ENCODE data around the gene PMP22. TPM values are rescaled to one million over a fixed set of nuclear protein-coding genes. Genes with fewer than 3 reads are reported as not detected.

Gene PMP22
- total and polyA plus RNA-seq, 2 donors from 2014 or later, result 37.0 to 73.6 TPM

DNA sequence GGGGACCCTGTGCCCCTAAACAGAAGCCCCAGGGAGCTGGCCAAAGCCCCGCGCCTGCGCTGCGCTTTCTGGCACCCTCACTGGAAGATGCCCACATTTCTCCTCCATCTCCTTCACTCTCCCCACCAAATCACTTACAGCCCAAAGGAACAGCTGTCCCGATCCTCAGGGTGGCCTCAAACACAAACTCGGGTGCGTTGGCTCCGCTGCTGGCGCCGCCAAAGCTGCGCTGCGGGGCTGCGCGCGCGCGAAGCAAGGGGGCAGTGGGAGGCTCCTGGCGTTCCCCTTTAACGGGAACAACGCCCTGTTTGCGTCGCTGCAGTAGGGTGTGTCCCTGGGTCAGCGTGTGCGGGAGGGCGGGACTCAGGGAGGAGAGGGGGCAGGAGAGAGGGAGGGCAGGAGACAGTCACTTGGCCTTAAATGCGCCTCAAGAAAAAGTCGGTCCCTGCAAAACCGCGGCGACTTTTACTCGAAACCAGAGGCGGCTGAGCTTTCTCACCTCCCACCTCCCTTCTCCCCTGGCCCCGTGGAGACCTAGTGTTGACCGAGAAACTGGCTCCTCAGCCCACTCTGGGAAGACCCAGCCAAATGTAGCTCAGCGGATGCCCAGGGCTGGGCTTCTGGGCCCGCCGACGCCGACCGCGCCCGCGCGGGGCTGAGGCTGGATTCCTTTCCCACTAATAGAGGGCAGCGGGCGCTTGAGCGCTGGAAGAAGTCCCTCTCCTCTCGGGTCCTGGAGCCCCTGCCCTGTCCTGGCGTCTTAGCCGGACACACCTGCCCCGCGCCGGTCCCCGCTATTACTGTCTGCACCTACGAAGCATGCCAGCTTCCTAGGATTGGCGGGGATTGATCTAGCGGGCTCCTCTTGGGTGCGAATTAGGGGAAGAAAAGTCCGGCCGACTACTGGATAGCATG, 2.6 kb downstream of the PMP22 start:
- intact Hi-C loops (cut with DNase I), result no loop called here
- no peaks in the 10 kb centered on the region for H3K9me3 ChIP-seq (ENCODE audit: control insufficient read depth in 2 of 3, insufficient read depth in 1 of 3, low read length in 3 of 3)
- H3K9ac ChIP-seq (ENCODE audit: low read length in 3 of 3), result peak overlapping the region; percentile 21 to 86 (median 67)
- H3K4me1 ChIP-seq (ENCODE audit: control insufficient read depth in 2 of 3, insufficient read depth in 2 of 3, low read depth in 1 of 3, low read length in 3 of 3), result peaks cover 0 to 10% (median 6%) of the 10 kb centered on the region in 3 donors
- peak; percentile 59 to 95 (median 75) for DNase-seq
- TF ChIP-seq, protein P1, sequence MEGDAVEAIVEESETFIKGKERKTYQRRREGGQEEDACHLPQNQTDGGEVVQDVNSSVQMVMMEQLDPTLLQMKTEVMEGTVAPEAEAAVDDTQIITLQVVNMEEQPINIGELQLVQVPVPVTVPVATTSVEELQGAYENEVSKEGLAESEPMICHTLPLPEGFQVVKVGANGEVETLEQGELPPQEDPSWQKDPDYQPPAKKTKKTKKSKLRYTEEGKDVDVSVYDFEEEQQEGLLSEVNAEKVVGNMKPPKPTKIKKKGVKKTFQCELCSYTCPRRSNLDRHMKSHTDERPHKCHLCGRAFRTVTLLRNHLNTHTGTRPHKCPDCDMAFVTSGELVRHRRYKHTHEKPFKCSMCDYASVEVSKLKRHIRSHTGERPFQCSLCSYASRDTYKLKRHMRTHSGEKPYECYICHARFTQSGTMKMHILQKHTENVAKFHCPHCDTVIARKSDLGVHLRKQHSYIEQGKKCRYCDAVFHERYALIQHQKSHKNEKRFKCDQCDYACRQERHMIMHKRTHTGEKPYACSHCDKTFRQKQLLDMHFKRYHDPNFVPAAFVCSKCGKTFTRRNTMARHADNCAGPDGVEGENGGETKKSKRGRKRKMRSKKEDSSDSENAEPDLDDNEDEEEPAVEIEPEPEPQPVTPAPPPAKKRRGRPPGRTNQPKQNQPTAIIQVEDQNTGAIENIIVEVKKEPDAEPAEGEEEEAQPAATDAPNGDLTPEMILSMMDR (IDR thresholded peaks at IDR 0.05; ENCODE audit: borderline replicate concordance, extremely low read depth, insufficient read depth), result no peak
- H3K36me3 ChIP-seq (ENCODE audit: control insufficient read depth in 2 of 3, insufficient read depth in 3 of 3, low read length in 3 of 3), result no peaks in the 10 kb centered on the region
- peak overlapping the region; percentile 84 to 86 for H3K27ac ChIP-seq (ENCODE audit: low read depth in 2 of 2, low read length in 2 of 2)
- H3K27me3 ChIP-seq (ENCODE audit: control insufficient read depth, insufficient read depth, low read length), result peaks cover 5% of the 10 kb centered on the region
- FAIRE-seq, result no peak
- H3K4me3 ChIP-seq (ENCODE audit: low read length in 3 of 3), result peak overlapping the region; percentile 51 to 89 (median 66)

DNA sequence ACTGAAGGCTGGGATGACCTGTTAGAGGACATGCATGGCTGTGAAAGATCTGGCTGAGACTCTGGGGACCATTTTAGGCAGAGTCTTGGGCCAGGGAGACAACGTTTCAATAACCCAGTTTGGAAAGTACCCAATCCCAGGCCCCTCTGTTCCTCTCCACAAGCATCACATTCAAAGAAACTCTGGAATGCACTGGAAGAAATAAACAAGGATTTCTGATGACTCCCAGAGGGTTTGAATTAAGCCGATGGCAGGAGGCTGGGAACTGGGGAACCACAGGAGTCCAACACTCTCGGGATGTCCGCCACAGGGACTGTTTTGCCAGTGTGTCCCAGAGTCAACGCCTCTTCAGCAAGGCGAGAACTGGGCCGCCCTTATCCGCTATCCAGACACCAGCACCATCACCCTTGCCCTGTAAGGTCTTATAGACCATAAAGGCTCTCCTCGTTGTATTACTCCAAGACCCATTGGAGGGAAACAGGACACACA, 3.3 kb downstream of the PMP22 start:
- DNase-seq, result peak in 3 of 5 donors; percentile 24 to 51 (median 27)
- intact Hi-C loops (cut with DNase I), result no loop called here
- H3K9ac ChIP-seq (ENCODE audit: low read length in 3 of 3), result peak overlapping the region; percentile 21 to 86 (median 67)
- peak overlapping the region; percentile 71 to 84 for H3K27ac ChIP-seq (ENCODE audit: low read depth in 2 of 2, low read length in 2 of 2)
- H3K27me3 ChIP-seq (ENCODE audit: control insufficient read depth, insufficient read depth, low read length), result peaks cover 5% of the 10 kb centered on the region
- peak overlapping the region; percentile 51 to 89 (median 66) for H3K4me3 ChIP-seq (ENCODE audit: low read length in 3 of 3)
- FAIRE-seq, result no peak
- H3K36me3 ChIP-seq (ENCODE audit: control insufficient read depth in 2 of 3, insufficient read depth in 3 of 3, low read length in 3 of 3), result no peaks in the 10 kb centered on the region
- TF ChIP-seq, protein P1 (IDR thresholded peaks at IDR 0.05; ENCODE audit: borderline replicate concordance, extremely low read depth, insufficient read depth), result no peak
- no peaks in the 10 kb centered on the region for H3K9me3 ChIP-seq (ENCODE audit: control insufficient read depth in 2 of 3, insufficient read depth in 1 of 3, low read length in 3 of 3)
- H3K4me1 ChIP-seq (ENCODE audit: control insufficient read depth in 2 of 3, insufficient read depth in 2 of 3, low read depth in 1 of 3, low read length in 3 of 3), result peaks cover 0 to 16% (median 8%) of the 10 kb centered on the region in 3 donors

DNA sequence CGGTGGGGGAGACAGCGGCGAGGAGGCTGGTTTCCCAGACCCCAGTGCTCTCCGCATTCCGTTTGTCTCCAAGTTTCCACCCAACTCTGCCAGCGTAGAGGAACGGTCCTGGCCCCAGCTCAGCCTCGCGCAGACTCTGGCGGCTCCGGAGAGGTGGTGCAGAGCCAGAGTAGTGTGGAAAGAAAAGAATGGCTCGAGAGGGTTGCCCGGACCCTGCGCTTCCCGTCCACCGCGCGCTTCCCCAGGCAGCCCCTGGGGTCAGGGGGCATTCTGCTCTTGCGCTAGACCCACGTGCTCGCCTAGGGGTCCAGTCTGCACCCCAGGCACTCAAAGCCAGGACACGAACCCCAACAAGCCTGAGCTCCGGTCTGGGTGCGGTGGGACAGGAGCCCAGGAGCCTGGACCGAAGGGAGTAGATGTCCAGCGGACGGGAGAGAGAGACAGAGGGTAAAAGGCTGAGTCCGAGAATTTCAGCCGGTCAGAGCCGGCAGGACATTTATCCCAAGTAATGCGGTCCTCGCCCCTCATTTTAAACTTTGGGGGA, 3.8 kb downstream of the PMP22 start:
- no peak for FAIRE-seq
- Histone ChIP-seq H3K9me3 (ENCODE audit: control insufficient read depth in 2 of 3, insufficient read depth in 1 of 3, low read length in 3 of 3) (no peaks in the 10 kb centered on the region), H3K27me3 (ENCODE audit: control insufficient read depth, insufficient read depth, low read length) (peaks cover 5% of the 10 kb centered on the region), H3K9ac (ENCODE audit: low read length in 3 of 3) (peak overlapping the region; percentile 46 to 86 (median 67)), H3K4me1 (ENCODE audit: control insufficient read depth in 2 of 3, insufficient read depth in 2 of 3, low read depth in 1 of 3, low read length in 3 of 3) (peaks cover 0 to 17% (median 8%) of the 10 kb centered on the region in 3 donors), H3K36me3 (ENCODE audit: control insufficient read depth in 2 of 3, insufficient read depth in 3 of 3, low read length in 3 of 3) (no peaks in the 10 kb centered on the region), H3K4me3 (ENCODE audit: low read length in 3 of 3) (peak overlapping the region; percentile 51 to 89 (median 66)), H3K27ac (ENCODE audit: low read depth in 2 of 2, low read length in 2 of 2) (peak overlapping the region; percentile 71 to 84)
- intact Hi-C loops (cut with DNase I), result no loop called here
- TF ChIP-seq, protein P1 (IDR thresholded peaks at IDR 0.05; ENCODE audit: borderline replicate concordance, extremely low read depth, insufficient read depth), result no peak
- DNase-seq, result peak in 4 of 5 donors; percentile 56 to 84 (median 70)
